ENCODE measurements around the gene IL17RE.
"Not testable (repeated sequence)": the region's sequence is repeated elsewhere in the genome, so short reads cannot be mapped to it uniquely, and the experiment has no call there.

The IL17RE gene

DNA sequence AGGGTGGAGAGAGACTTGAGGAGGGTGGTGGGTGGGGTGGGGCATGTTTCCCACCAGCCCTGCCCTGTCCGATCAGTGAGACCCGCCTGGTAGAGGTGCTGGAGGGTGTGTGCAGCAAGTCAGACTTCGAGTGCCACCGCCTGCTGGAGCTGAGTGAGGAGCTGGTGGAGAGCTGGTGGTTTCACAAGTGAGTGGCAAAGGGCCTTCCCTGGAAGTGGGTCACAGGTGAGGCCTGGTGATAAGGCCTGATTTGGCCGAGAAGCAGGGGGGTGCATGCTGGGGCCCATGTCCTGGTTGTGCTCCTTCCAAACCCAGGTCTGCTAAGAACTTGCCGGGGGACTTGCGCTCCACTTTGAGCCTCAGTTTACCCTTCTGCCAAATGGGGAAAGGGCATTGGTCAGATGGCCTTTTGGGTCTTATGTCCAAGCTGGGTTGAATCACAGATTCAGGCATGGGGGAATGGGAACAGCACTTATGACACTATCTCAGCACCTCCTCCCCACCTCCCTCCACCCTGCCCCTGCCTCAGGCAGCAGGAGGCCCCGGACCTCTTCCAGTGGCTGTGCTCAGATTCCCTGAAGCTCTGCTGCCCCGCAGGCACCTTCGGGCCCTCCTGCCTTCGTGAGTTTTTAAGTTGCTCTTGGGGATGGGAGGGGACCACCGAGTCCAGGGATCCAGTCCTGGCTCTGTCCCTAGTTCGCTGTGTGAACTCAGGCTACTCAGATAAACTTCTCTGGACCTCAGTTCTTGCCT, 35.0 kb downstream of the IL17RE start:
- DNase-seq, result no peak

DNA sequence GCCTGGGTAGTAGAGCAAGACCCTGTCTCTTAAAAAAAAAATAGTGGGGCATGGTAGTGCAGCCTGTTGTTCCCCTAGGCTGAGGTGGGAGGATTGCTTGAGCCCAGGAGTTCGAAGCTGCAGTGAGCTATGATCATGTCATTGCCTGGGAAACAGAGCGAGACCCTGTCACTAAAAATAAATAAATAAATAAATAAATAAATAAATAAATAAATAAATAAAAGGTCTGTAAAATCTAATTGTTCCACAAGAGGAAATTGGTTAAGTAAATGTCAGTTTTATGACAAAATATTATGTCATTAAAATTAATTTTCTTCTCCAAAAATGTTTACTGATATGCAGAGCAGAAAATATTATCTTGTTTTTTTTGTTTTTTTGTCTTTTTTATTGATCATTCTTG, 36.3 kb downstream of the IL17RE start:
- no peak for DNase-seq

DNA sequence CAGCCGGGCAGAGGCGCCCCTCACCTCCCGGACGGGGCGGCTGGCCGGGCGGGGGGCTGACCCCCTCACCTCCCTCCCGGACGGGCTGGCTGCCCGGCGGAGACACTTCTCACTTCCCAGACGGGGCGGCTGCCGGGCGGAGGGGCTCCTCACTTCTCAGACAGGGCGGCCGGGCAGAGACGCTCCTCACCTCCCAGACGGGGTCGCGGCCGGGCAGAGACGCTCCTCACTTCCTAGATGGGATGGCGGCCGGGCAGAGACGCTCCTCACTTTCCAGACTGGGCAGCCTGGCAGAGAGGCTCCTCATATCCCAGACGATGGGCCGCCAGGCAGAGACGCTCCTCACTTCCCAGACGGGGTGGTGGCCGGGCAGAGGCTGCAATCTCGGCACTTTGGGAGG, 37.3 kb downstream of the IL17RE start:
- not testable (repeated sequence) for DNase-seq

DNA sequence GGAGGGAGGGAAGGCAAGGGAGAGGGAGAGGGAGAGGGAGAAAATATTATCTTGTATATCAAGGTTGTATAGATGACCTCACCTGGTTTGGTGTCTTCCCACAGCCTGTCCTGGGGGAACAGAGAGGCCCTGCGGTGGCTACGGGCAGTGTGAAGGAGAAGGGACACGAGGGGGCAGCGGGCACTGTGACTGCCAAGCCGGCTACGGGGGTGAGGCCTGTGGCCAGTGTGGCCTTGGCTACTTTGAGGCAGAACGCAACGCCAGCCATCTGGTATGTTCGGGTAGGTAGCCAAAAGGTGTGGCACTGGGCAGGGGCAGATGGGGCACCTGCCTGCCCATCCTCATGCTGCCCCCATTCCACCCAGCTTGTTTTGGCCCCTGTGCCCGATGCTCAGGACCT, 38.1 kb downstream of the IL17RE start:
- DNase-seq, result no peak

DNA sequence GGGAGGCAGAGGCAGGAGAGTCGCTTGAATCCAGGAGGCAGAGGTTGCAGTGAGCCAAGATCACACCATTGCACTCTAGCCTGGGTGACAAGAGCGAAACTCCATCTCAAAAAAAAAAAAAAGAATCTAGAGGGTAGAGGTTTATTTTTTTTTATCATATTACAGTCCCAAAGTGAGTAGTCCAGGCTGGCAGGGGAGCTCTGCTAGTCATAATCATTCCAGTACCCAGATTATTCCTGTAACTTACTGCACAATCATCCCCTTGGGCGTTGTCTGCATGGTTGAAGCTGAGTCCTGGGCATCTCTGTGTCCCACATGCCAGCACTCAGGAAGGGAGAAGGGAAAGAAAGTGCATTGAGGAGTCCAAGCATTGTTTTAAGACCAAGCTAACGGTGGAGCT, 39.5 kb downstream of the IL17RE start:
- no peak for DNase-seq

DNA sequence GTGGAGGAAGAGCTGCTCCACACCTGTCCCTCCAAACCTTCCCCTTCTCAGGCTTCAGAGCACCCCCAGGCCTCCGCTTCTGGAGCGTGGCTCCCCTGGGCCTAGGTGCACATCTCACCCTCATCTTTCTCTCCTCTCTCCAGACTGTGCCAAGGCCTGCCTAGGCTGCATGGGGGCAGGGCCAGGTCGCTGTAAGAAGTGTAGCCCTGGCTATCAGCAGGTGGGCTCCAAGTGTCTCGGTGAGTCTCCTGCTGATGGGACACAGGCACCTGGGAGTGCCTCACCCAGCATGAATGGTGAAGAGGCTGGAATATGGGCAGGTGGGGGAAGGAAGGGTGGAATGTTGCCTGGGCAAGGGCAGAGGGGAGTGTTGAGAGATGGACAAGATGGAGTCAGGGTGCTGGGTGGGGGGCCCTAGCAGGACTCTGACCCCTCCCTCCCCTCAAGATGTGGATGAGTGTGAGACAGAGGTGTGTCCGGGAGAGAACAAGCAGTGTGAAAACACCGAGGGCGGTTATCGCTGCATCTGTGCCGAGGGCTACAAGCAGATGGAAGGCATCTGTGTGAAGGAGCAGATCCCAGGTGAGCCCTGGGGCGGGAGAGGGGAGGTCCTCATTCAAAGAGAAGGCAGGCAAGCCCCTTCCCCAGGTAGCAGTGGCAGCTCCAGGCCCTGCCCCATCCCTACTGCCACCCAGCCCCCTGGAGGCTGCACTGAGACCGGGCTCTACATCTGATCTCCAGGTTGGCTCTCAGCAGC, 40.5 kb downstream of the IL17RE start:
- DNase-seq, result no peak

DNA sequence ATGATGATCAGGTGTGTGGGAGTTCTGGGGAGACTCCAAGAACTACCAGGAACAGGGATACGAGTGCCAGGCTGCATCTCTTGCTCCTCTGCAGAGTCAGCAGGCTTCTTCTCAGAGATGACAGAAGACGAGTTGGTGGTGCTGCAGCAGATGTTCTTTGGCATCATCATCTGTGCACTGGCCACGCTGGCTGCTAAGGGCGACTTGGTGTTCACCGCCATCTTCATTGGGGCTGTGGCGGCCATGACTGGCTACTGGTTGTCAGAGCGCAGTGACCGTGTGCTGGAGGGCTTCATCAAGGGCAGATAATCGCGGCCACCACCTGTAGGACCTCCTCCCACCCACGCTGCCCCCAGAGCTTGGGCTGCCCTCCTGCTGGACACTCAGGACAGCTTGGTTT, 41.6 kb downstream of the IL17RE start:
- DNase-seq, result no peak

DNA sequence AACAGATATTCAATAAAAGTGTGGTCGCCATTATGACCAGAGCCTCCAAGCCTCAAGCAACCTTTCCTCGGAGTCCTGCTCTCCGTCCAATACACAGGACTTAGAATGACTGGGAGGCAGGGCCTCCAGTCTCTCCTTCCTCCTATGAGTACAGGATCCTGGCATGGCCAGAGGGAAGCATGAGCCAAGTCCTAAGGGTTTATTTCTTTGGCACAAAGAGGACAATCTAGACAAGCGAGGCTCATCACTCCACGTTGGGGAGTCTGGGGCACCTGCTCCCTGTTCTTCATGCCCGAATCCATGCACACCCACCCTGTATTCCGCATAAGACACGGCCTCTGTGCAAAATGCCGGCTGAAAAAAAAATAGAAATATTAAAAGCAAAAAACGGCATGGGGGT, 42.7 kb downstream of the IL17RE start:
- no peak for DNase-seq

DNA sequence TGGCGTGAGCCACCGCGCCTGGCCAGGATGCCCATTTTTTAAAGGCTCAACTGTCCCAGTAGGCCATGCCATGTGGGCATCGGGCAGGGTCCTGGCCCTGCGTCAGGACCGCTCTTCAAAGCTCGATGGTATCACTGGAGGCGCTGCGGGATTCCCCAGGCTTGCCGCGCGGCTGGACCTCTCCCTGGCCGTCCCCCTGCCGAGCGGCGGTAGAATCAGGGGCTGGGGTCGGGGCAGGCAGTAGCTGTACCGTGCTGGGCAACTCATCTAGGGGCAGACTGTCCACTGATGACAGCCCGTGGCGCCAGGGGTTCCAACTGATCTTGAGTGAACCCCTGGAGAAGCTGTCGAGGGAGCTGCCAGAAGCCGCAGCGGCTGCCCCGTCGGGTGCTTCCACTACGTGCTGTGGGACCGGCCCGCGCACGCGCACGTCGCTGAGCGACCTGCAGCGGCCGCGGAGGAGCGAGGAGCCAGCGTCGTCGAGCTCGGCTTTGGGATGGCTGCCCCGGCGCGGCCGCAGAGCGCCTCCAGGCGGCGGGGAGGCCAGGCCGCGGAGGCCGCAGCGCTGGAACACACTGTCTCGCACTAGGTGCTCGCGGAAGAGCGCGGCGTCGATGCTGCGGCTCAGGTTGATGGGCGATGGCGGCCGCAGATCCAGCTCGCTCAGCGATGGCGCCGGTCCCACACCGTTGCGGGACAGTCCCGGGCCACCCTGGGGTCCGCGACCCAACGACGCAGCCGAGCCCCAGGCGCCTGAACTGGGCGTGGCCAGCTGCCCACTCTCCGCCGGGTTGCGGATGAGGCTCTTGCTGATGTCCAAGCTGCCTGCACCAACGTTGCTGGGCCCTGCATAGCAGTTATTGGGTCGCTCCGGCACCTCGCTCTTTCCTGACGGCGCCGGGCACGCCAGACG, 43.7 kb downstream of the IL17RE start:
- DNase-seq, result peak; percentile 82

DNA sequence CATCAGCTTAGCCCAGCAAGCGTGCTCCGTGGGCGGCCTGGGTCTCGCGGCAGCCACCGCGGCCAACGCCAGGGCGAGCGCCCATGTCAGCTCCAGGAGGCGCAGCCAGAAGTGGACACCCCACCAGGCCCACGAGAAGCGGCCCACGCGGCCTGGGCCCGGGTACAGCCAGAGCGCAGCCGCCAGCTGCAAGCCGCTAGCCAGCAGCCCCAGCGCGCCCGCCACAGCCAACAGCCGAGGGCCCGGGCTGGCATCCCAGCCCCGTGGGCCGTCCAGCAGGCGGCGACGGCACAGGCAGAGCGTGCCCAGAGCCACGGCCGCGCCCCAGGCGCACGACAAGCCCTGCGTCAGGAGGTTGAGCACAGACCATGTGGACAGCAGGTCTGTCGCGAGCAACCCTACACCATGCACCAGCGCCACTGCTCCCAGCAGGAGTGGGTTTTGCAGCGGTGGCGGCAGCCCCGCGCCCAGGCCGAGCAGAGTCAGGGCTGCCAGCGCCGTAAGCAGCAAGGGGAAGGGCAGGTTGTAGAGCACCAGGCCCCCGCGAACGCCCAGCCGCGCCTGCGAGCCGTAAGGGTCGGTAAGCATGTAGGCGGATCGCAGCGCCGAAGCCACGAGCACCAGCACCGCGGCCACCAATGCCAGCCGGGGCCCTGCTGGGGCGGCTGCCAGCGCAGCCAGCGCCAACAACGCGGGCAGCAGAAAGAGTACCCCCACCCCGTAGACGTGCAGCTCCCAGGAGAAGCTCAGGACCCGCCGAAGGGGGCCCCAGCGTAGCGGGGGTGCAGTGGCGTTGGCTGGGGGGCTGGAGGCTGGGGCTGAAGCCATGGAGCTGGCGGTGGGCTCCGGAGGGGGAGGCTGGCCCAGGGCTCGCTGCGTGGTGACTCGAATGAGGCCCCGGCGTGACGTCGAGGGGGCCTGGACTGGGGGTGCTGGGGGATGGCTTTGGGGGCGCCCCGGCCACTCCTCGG, 44.7 kb downstream of the IL17RE start:
- no peak for DNase-seq

DNA sequence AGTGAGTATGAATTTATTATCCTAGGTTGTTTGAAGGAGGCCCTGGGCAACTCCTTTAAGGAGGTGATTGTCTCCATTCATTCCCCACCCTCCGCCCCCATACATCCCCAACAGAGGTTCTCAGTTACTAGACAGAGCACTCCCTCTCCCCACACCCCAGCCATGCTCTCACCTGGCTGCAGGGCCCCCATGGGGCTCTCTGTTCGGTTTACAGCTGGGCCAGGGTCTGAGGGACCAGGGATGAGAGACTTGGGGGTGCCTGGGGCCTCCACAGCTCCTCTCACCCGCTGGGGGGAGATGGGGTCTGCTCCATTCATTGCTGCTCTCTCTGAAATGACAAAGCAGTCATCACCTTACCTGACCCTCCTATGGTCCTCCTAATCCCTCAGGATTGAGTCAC, 45.9 kb downstream of the IL17RE start:
- DNase-seq, result no peak

DNA sequence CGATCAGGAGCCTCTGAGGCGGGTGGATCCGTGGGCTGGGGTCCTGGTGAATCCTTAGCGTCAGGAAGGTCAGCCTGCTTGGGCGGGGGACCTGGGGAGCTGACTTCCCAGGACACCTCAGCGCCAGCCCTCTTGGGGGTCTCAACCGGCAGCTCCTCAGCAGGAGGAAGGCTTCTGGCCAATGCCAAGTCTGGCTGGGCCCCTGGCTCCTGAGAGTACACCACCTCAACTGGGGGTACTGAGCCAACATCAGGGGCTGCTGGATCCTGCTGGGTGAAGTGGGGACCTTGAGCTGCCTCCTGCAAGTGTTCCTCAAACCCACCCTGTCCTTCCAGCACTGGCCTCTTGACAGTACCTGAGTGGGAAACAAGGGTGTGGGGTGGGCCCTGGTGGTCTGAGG, 46.5 kb downstream of the IL17RE start:
- no peak for DNase-seq

DNA sequence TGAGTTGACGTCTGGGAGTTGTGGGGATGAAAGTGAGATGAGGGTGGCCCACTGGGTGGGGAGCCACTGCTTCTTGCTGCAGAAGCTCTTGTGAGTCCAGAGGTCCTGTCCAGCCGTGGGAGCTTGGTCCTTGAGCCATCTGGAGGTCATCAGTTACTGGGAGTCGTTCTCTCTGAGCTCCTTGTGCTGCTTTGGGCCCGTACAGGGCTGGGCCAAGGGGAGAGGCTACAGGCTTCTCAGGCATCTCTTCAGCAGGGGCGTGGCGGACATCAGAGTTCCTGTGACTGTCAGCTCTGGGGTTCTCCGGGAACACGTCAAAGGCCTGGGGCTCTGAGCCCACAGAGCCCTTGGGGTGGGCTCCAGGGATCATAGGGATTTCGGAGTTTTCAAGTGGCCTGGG, 47.0 kb downstream of the IL17RE start:
- DNase-seq, result no peak

DNA sequence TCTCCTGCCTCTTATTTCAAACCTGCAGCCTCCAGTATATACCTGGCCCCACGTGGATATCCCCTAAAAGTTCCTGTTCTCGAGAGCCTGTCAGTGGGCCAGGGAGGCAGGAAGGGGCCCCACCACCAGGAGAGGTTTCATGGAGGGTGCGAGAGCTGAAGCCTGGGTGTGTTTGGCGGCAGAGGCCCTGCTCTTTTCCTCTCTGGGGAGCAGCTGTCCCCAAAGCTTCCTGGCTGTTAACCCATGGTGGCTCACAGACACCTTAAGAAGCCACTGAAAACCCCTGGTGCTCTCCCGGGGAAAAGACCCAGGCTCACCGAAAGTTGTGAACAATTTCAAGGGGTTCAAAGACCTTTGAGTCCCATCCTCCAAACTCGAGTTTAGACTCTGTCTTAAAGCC, 48.5 kb downstream of the IL17RE start:
- no peak for DNase-seq

DNA sequence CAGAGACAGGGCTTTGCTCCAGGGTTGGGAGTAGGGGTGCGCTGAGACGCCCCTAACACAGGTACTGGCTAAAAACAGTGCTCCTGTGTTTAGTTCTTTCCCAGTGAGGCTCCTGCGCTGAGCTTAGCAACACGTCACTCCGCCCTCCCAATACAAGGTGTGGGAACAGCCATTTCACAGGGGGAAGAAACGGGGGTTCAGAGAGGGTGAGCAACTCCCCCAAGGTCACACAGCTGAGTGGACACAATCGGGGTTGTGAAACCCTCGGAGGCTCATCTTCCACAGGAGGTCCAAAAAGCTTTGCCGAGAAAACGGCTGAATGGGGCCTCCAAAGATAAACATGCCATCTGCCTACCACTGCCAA, 48.9 kb downstream of the IL17RE start:
- DNase-seq, result no peak

DNA sequence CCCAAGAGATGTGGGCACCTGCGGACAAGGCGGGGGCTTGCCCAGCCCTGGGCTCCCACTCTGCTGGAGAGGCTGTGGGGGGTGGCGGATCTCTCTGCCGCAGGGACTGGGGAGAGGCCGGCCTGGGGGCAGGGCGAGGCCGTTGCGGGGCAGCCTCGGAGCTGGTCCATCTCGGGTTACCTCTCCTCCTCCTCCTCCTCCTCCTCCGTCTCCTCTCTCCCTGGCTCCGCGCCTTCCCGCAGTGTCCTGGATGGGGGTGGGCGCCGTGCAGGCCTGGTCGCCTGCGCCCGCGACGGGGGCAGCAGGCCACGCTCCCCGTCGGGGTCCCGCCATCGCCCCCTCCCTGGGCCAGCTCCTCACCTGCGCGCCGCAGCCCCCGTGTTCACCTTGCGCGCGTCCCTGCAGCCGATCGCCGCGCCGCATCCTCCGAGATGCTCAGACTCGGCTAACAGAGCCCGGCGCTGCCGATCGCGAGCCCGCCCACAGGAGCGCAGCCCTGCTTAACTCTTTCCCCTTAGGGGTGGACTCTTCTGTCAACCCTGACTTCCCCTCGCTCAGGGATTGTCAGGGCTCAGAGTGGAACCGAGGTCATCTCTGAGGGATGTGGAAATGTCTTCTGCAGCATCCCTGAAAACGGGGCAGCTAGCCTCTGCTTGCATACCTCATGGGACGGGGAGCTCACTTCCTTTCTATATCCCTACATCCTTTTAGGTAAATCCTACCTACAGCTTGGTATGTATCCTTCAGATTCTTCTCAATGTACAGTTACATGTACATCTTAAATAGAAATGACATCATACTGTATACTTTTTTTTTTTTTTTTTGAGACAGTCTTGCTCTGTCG, 49.5 kb downstream of the IL17RE start, which contains the start of gene PRRT3:
TSS of gene PRRT3 (minus strand) at position 447 of the 844 bp plus-strand sequence. CDS start 2,293 bp downstream, outside the sequence.
- DNase-seq, result peak; percentile 33

DNA sequence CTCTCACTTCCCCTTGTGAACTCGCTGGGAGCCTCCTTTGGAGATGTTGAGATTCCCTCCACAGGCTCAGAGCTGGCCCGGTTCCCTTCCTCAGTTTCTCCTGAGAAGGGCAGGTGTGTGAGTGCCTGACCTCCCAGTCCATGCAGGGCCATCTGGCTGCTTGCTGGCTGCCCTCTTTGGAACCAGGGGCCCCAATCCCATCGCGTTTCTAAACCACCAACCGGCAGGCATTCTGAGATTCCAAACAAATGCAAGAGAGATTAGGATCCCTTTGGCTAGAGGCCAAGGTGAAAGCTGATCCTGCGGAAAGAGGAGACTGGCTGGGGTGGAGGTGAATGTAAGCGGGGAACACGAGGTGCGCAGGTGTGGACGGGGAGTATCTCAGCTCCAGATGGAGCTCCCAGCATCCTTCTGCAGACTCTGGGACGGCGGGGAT, 52.4 kb downstream of the IL17RE start:
- DNase-seq, result peak; percentile 82

DNA sequence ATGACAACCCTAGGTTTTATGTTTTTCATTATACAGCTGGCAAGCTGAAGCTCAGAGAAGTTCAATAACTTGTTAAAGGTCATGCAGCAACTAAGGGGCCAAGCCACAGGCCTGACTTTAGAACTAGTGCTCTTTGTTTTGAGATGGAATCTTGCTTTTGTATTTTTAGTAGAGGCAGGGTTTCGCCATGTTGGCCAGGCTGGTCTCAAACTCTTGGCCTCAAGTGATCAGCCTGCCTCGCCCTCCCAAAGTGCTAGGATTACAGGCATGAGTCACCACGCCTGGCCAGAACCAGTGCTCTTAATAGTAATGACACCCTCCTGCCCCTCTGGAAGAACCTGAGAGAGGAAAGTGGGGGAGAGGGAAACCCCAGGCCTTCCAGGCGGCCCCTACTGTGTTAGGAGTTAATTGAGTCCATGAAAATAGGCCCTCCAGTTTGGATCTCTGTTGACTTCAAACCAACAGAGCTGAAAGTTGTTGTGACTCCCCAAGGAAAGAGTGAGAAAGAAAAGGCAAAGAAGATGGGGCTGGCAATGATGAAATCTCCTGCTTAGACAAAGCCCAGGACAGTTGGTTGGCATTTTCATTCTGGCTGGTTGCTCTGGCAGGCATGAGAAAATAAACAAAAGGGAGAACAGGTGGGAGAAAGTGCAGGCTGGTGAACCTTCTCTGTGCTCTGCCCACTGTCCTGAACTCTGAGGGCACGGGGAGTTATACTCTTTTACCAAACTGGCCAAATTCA, 53.1 kb downstream of the IL17RE start:
- no peak for DNase-seq

DNA sequence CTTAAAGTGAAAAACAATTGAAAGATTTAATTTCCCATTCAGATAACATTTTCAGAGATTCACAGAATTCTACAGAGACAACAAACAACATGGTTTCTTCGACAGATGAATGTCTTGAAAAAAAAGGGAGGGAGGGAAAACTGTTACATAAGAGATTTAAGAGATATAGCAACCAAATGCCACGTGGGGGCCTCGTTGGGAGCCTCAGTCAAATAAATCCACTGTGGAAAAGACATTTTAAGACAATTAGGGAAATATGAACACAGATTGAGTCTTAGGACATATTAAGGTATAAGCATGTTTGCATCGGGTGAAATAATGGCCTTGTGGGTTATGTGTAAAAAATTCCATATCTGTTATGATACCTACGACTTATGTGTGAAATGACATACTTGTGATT, 54.6 kb downstream of the IL17RE start:
- no peak for DNase-seq

DNA sequence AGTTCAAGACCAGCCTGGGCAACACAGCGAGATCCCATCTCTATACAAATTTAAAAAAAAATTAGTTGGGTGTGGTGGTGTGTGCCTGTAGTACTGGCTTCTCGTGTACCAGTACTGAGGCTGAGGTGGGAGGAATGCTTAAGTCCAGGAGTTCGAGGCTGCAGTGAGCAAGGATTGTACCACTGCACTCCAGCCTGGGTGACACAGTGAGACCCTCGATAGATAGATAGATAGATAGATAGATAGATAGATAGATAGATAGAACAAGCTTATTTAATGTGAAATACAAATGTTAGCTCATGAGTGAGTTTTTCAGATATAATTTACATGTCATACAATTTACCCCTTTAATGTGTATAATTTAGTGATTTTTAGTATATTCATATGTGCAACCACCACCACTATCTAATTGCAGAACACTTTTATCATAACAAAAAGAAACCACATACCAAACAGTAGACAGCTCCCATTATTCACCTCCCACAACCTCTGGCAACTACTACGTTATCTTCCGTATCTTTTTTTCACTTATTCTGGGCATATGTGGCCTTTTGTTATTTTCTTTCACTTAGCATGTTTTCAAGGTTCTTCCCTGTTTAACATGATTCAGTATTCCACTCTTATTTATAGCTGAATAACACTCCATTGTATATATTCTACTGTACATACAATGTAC, 62.7 kb downstream of the IL17RE start:
- DNase-seq, result no peak

Data from NCI-H345 (cell line).